C4-2B (cell line): Measurements from ENCODE around the gene SMIM13.
"Not testable (repeated sequence)": the region's sequence is repeated elsewhere in the genome, so short reads cannot be mapped to it uniquely, and the experiment has no call there.

Source experiments
- CTCF ChIP-seq: fragments of 450-650 bp; conservative IDR thresholded peaks from 2 replicates; pipeline ENCODE4 v1.5.1; 2017; ENCODE audit warnings: mild to moderate bottlenecking
- ZFX ChIP-seq: fragments of 450-650 bp; IDR thresholded peaks from 2 replicates; pipeline ENCODE4 v1.6.1; 2017

- not testable (repeated sequence) for TF ChIP-seq CTCF, ZFX
Measured at GRCh38 chr6:11091141-11091540, 2.5 kb upstream of the SMIM13 start.
